ENCODE data around the gene HM13.
A peak's percentile ranks its signal among the peaks of the same experiment; 100 is the strongest.
"Not testable (repeated sequence)": the region's sequence is repeated elsewhere in the genome, so short reads cannot be mapped to it uniquely, and the experiment has no call there.

HM13 gene

DNA sequence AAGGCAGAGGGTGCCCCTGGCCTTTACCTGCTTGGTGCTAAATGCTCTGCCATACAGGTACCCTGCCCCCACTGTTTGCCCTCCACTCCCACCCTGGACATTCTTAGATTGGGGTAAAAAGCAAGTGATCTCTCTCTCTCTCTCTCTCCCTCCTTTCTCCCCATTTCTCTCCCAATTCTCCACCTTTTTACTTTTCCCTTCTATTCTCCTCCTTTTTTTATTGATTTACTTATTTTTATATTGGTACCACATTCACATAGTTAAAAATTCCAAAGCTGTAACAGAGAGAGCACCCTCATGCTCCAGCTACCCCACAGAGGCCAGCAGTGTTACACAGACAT, 53.1 kb downstream of the HM13 start:
- no peak for DNase-seq (ENCODE audit: low read depth in 2 of 2)

DNA sequence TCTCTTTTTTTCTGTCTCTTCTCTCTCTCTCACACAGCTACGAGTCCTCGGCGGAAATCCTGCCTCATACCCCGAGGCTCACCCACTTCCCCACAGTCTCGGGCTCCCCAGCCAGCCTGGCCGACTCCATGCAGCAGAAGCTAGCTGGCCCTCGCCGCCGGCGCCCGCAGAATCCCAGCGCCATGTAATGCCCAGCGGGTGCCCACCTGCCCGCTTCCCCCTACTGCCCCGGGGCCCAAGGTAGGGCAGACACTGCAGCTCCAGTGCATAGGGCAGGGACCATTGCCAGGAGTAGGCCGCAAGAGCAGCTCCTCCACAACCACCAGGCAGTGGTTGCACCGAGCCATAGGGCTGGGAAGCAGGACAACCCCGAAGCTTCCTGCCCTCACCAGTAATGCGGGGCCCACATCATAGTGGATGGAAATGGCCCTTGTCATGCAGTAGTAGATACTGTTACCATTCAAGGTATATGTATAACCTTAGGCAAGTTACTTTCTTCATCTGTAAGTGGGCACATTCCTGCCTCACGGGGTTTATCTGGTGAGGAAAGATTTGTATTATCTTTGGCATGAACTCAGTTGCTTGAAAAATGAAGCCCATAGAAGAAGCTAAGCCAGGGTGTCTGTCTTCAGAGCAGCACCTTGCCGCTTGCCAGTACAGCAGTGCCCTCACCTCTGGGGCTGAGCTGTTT, 53.9 kb downstream of the HM13 start:
- DNase-seq (ENCODE audit: low read depth in 2 of 2), result no peak

DNA sequence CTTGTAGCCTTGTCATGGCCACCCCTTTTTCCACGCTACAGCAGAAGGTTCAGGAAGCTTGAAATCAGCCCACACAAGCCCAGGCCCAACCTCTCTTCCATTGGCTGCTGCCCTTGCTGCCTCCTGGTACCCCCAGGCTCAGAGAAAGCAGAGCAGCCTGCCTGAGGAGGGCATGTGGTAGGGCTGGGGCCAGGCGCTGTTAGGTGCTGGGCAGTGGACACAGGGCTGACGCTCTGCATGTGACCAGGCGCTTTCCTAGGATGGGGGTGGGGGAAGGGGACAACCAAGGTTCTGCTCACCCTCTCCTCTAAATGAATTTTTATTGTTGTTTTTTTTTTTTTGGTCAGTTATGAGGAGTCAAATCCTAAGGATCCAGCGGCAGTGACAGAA, 54.5 kb downstream of the HM13 start:
- no peak for DNase-seq (ENCODE audit: low read depth in 2 of 2)

DNA sequence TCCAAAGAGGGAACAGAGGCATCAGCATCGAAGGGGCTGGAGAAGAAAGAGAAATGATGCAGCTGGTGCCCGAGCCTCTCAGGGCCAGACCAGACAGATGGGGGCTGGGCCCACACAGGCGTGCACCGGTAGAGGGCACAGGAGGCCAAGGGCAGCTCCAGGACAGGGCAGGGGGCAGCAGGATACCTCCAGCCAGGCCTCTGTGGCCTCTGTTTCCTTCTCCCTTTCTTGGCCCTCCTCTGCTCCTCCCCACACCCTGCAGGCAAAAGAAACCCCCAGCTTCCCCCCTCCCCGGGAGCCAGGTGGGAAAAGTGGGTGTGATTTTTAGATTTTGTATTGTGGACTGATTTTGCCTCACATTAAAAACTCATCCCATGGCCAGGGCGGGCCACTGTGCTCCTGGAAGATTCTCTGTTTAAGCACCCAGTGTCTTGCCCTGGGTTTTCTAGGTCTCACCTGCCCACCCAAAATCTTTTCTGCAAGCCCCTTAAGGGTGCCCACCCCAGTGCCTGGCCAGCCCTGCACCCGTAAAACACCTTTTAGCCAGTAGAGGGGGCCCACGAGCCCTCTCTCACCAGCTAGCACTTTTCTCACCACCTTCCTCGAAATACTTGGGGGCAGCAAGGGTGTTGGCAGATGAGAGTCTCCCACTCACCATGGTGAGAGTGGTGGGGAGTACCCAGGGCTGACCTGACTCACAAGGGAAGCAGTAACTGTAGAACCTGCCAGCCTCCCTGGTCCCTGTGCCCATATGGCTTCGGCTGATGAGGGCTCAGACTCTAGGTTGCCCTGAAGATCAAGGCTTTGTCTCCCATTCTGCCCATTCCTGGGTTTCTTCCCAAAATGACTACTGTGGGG, 55.1 kb downstream of the HM13 start:
- no peak for DNase-seq (ENCODE audit: low read depth in 2 of 2)

DNA sequence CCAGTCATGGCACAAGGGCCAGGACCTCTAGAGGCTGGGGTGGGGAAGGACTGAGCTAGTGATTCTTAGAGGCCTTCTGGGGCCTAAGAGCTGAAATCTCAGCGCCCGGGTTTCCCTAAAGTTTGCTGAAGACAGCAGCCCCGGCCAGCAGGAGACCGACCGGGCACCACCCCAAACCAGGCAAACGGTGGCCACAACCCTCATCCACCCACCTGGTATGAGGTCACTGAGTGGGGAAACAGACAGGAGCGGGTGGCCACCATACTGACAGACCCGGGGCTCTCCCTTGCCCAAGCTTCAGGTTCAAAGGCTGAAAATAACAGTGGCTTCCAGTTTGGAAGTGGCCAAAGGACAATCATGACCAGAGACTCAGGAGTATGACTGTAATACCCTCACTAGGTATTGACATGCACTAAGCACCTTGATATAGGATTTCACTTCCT, 55.8 kb downstream of the HM13 start:
- DNase-seq (ENCODE audit: low read depth in 2 of 2), result no peak

DNA sequence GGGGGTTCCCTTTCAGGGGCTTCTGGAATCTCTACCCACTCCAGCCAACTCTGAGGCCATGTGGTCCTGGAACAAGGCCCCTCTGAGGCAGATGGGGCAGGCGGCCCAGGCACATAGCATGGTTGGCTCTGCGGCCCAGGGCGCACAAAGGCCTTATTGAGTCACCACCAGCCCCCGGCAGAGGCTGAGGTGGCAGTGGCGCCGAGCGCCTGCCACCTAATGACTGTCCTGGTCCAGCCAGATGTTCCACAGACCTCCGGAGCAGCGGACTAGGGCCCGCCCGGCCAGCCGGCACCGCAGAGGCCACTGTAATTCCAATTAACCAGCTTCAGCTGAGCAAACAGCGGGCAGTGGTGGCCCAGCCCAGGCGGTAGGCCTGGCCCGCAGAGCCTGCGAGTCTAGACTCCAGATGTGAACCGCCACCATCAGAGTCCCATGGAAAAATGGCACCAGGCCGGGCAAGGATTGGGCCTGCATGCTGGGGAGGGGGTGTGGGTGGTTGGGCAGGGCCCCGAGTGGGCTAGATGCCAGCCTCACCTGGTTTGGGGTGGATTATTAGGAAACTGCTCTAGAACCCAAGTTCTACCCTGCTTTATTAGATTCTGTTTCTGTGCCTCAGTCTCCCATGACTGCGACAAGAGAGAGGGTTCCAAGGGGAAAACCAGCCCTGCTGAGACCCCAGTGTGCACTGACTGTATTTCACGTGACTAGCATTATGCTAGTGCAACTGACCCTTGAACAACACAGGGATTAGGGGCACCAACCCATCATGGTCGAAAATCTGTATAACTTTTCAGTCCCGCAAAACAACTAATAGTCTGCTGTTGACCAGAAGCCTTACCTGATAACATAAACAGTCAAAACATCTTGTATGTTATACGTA, 56.7 kb downstream of the HM13 start:
- DNase-seq (ENCODE audit: low read depth in 2 of 2), result no peak

DNA sequence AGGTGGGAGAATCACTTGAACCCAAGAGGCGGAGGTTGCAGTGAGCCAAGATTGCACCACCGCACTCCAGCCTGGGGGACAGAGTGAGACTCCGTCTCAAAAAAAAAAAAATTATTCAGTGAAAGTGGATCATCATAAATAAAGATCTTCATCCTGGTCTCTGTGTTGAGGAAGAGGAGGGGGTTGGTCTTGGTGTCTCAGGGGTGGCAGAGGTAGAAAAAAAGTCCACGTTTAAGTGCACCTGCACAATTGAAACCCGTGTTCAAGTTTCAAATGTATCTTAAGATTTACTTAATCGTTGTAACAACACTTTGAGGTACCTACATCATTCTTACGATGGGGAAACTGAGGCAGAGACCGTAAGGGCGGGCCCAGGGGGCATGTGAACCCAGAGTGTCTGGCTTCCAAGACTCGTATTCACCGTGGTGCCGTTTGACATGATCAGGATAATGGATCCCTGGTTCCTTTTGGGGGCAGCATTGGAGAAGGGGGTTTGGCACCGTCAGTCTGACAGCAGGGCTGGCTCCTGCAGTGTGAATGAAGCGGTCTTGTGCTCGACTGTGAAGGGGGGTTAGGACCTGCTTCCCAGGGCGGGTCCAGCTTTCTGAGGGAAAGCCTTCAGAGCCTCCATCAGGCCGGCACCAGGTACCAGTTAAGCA, 57.9 kb downstream of the HM13 start:
- no peak for DNase-seq (ENCODE audit: low read depth in 2 of 2)

DNA sequence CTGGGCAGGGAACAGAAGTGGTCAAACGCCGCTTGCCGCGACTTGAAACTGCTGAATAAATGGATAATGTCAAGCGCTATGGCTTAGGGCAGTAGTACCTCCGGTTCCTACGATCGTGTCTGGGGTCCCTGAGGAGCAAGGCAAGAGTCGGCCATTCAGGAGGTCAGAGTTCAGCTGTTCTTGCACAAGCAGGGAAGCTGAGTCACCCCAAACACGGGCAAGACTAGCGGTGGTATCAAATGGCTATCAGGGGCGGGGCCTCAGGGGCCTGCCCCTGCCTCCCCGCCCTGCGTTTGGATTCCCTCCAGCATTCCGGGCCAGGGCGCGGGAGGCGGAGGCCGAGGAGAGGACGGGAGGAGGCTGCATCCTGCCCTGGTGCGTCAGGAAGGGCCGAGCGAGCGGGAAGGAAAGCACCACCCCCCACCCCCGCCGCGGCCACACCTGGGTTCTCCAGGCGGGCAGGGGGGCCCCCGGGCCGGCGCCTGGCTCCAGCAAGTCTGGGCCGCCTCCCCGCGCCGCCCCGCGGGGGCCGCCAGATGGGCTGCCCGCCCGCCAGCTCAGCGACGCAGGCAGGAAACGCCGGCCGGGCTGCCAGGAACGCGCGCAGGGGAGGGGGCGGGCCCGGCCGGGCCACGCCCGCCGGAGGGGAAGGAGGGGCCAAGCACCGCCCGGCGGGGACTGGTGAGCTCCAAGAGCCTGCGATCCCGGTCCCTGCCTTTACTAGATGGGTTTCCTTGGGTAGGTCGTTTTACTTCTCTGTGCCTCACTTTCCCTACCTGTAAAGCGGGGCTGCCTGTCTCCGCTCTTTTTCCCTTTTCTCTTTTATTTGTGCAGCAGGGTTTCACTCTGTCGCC, 58.7 kb downstream of the HM13 start:
- DNase-seq (ENCODE audit: low read depth in 2 of 2), result peak; percentile 95 to 96

DNA sequence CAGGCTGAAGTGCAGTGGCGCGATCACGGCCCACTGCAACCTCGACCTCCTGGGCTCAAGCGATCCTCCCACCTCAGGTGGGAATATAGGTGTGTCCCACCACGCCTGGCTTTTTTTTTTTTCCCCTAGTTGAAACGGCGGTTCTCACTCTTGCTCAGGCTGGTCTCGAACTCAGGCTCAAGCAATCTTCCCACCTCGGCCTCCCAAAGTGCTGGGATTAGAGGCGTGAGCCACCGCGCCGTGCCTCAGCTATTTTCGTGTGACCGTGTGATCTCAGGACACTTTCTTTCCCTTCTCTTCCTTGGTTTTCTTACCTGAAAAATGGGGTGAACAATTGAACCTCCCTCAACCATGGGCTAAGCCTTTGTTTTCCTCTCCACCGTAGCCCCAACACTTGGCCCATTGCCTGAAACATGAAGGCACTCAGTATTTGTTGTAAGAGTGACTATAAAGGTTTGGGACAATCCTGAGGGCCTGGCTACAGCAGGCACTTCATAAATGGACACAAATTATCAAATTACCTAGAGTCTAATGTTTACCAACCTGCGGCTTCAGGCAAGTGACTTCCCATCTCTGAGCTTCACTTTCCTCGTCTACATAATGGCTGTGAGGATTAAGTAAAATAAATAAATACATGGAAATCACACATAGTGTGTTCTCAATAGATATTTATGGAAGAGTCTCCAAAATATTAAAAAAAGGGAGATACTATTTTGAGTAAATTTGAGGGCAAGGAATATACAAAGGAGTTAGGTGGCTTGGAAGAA, 59.5 kb downstream of the HM13 start:
- no peak for DNase-seq (ENCODE audit: low read depth in 2 of 2)

DNA sequence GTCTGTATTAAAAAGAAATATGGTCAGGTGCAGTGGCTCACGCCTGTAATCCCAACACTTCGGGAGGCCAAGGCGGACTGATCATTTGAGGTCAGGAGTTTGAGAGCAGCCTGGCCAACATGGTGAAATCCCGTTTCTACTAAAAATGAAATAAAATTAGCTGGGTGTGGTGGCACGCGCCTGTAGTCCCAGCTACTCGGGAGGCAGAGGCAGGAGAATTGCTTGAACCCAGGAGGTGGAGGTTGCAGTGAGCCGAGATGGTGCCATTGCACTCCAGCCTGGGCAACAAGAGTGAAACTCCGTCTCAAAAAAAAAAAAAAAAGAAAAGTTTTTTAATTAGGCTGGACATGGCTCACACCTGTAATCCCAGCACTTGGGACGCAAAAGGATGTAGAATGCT, 60.7 kb downstream of the HM13 start:
- not testable (repeated sequence) for DNase-seq (ENCODE audit: low read depth in 2 of 2)

DNA sequence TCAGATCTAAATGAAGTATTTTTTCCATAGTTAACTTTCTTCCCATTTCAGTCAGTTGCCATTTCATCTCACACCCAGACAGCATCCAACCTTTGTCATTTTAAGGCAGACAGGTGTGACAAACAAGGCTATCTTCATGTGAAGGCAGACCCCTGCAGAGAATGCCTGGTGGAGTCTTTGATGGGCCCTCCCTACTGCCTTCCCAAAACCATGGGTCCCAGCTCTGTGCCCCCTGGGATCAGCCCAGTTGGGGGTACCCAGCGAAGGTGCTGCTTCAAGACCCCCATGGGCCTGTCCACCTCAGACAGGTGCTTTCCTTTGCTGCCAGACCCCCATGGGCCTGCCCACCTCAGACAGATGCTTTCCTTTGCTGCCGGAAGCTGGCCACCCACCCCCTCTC, 62.5 kb downstream of the HM13 start:
- DNase-seq (ENCODE audit: low read depth in 2 of 2), result no peak

DNA sequence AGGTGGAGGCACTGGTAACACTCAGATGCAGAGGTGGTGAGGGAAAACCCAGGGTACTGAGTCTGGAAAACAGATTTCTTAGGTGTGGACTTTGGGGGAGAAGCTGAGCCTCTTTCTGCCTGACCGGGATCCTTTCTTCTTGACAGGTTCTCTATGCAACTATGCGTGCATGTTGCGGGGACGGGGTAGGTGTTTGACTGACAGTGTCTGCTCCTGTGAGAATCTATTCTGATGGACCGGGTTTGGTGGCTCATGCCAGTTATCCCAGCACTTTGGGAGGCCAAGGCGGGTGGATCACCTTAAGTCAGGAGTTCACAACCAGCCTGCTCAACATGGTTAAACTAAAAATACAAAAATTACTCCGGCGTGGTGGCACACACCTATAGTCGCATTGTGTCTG, 63.0 kb downstream of the HM13 start:
- no peak for DNase-seq (ENCODE audit: low read depth in 2 of 2)

DNA sequence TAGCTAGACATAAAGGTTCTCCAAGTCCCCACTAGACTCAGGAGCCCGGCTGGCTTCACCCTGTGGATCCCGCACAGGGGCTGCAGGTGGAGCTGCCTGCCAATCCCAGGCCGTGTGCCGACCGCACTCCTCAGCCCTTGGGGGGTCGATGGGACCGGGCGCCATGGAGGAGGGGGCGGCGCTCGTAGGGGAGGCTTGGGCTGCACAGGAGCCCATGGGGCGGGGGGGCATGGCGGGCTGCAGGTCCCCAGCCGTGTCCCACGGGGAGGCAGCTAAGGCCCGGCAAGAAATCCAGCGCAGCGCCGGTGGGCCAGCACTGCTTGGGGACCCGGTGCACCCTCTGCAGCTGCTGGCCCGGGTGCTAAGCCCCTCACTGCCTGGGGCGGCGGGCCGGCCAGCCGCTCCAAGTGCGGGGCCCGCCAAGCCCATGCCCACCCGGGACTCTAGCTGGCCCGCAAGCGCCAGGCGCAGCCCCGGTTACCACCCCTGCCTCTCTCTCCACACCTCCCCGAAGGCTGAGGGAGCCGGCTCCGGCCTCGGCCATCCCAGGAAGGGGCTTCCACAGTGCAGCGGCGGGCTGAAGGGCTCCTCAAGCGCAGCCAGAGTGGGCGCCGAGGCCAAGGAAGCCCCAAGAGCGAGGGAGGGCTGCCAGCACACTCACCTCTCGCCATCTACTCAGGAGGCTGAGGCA, 64.4 kb downstream of the HM13 start:
- DNase-seq (ENCODE audit: low read depth in 2 of 2), result no peak

DNA sequence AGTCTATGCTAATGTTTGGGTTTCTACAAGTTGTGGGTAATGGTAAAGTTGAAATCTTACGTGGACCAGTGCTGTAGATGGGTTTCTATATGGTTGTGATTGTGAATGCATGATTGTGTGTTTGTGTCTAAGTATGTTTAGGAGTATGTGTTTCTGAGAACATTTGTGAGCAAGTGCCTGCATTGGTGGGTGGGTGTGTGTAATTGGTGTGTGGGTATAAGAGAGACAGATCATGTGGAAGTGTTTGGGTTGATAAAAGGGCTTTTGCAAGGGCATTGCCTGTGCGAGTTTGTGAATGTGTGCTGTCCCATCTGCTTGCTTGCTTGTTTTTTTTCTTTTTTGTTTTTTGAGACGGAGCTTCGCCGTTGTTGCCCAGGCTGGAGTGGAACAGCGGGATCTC, 65.0 kb downstream of the HM13 start:
- no peak for DNase-seq (ENCODE audit: low read depth in 2 of 2)

DNA sequence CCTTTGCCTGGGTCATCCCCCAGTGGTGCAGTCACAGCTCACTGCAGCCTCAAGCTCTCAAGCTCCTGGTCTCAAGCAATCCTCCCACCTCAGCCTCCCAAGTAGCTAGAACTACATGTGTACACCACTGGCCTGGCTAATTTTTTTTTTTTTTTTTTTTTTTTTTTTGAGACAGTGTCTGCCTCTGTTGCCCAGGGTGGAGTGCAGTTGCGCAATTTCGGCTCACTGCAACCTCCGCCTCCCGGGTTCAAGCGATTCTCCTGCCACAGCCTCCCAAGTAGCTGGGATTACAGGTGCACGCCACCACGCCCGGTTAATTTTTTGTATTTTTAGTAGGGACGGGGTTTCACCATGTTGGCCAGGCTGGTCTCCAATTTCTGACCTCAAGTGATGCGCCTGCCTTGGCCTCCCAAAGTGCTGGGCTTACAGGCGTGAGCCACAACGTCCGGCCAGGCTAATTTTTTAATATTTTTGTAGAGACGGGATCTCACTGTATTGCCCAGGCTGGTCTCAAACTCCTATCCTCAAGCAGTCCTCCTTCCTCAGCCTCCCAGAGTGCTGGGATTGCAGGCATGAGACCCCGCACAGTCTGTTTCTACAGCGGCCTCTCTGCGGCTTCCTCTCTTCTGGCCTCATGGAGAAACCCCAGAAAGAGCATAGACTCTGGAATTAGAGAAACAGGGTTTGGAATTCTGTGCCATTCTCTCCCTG, 65.9 kb downstream of the HM13 start:
- DNase-seq (ENCODE audit: low read depth in 2 of 2), result not testable (repeated sequence)

DNA sequence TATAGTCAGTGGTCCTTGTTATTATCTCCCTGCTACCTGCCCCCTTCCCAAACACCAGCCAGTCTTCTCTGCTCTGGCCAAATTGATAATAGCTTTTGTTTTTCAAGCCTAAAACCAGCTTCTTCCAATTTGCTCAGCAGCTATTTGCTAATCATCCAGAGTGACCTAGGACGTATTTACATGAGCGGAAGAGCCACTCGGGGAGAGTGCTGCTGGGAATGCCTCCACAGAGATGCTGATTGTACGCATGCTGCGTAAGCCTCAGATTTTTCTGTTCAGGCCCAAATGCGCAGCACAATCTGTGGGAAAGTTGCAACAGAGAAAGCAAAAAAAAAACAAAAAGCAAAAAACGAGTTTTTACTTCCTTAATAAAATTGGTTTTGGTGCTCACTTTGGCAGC, 66.5 kb downstream of the HM13 start:
- no peak for DNase-seq (ENCODE audit: low read depth in 2 of 2)

DNA sequence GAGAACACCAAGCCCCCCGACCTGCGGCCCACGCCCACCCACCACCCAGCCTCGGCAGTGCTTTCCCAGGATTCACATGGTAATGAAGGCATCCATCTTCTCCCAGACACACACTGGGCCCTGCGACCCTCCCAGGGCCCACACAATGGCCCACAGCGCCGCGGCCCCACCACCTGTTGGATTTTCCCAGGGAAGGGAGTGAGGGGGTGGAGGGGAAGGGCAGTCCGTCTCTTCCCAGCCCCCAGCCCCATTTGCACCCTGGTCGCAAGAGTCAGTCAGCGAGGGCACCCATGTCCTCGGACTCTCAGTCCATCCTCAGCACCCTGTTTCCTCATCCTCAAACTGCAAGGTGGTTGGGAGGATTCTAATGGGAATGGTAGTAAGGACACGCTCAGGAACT, 67.1 kb downstream of the HM13 start:
- DNase-seq (ENCODE audit: low read depth in 2 of 2), result no peak

DNA sequence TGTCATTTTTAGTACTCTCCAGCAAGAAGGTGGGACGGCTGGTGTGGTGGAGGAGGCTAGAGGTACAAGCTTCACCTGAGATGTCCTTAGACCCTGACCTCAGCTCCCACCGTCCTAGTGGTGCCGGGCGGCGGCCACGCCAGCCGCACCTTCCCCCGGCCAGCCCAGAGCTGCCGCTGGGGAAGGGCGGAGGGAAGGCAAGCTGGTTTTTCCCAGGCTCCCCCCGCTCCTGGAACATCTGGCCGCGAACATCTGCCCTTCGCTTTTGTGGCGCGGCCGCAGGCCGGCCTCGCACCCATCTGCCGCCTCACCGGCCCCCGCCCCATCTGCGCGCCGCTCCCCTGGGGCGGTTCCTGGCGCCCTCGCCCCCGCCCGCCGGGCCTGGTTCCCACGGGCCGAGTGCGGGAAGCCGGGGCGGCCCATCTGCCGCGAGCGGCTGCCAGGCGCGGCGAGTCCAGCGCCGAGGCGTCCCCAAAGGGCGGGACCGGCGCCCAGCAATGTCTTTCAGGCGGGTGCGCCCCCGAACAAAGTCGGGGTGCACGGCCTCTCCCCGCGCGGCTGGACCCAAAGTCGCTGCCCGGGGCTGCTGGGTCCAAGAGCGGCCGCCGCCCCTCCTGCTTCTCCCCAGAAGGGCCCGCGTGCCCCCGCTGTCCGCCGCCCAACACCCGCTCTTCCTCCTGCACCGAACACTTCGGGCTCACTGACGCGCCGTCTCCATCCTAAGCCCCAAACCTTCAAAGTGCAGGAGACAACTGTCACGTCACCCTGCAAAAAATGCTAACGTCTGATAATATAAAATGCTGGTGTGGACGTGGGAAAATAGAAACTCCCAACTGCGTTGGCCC, 73.5 kb downstream of the HM13 start:
- no peak for DNase-seq (ENCODE audit: low read depth in 2 of 2)

Data from fibroblast of skin of left biceps (primary cell).